HepG2 (cell line): ENCODE measurements around the gene ADARB1. TPM values are rescaled to one million over a fixed set of nuclear protein-coding genes. Genes with fewer than 3 reads are reported as not detected.

Source experiments
- ATAC-seq: fragments of 200-7000 bp; cut with Tn5 transposase; 3 replicates; pipeline ENCODE4 v1.9.1; 2020; ENCODE audit warnings: mild to moderate bottlenecking, moderate library complexity
- BruUV-seq: library from RNA; stranded (reverse); fragments of 400-500 nt; replicated peaks from 2 replicates; lab custom pipeline; 2021; lab: Mats Ljungman, UMichigan
- CTCF ChIA-PET: fragments of 300-600 bp; formaldehyde crosslinking; extraction: SDS; loops from one replicate; lab custom pipeline; 2021; ENCODE audit warnings: low total read pairs, inconsistent platforms, low intra/inter-chr PET ratio; lab: Yijun Ruan, JAX
- POLR2A ChIA-PET: fragments of 350-600 bp; sonication (Branson Sonifier 250); formaldehyde crosslinking; loops from one replicate; lab custom pipeline; 2020; ENCODE audit warnings: antibody characterized with exemption, inconsistent platforms; lab: Yijun Ruan, JAX
- DNase-seq: peaks from one replicate; pipeline ENCODE4 v3.0.0-alpha.2; 2015; ENCODE audit warnings: low spot score
- FAIRE-seq: peaks from 3 replicates; lab custom pipeline; 2011; peaks lifted over from hg19 to GRCh38; lab: Jason Lieb, UNC
- H2AFZ ChIP-seq: one replicate; pipeline ENCODE4 v1.6.1; 2011; ENCODE audit warnings: low read length, inconsistent platforms
- H3K27ac ChIP-seq: fragments of 300-600 bp; 3 replicates; pipeline ENCODE4 v1.8.0; 2011; ENCODE audit warnings: mixed run types, mild to moderate bottlenecking, mixed read lengths, low read length, inconsistent platforms; ENCODE audit not compliant: insufficient read depth; ENCODE audit errors: extremely low read length
- H3K27me3 ChIP-seq, 2 experiments: fragments of 200-600 bp in 1 of 2; 2 replicates in 1 of 2; 3 replicates in 1 of 2; pipeline versions ENCODE4 v1.6.0 to v1.8.0; 2011; ENCODE audit warnings: low read length in 2 of 2, mild to moderate bottlenecking in 2 of 2, moderate library complexity in 2 of 2, inconsistent platforms in 1 of 2; ENCODE audit not compliant: insufficient read depth in 2 of 2, control insufficient read depth in 1 of 2
- H3K36me3 ChIP-seq, 2 experiments: fragments of 200-600 bp in 1 of 2; replicated peaks in 1 of 2; 2 replicates in 1 of 2; 3 replicates in 1 of 2; pipeline versions ENCODE4 v1.5.1 to v1.8.0; 2011; ENCODE audit warnings: low read length in 2 of 2, inconsistent platforms in 1 of 2; ENCODE audit not compliant: insufficient read depth in 2 of 2, control insufficient read depth in 1 of 2
- H3K4me1 ChIP-seq: 2 replicates; pipeline ENCODE4 v1.5.1; 2012; ENCODE audit warnings: low read length, inconsistent platforms; ENCODE audit not compliant: insufficient read depth
- H3K4me2 ChIP-seq: 2 replicates; pipeline ENCODE4 v1.6.0; 2011; ENCODE audit warnings: low read depth, low read length, inconsistent platforms
- H3K4me3 ChIP-seq, 3 experiments: fragments of 200-600 bp in 1 of 3; sonication (generic), shearing (Covaris generic) in 1 of 3; replicated peaks in 1 of 3; 2 replicates each; pipeline ENCODE4 v1.5.1; 2011 to 2016; ENCODE audit warnings: low read length in 3 of 3, inconsistent platforms in 2 of 3, low read depth in 2 of 3, mild to moderate bottlenecking in 2 of 3, control low read depth in 1 of 3, mixed read lengths in 1 of 3; ENCODE audit not compliant: insufficient read depth in 1 of 3
- H3K79me2 ChIP-seq: one replicate; pipeline ENCODE4 v1.6.1; 2011; ENCODE audit warnings: low read length, inconsistent platforms; ENCODE audit not compliant: insufficient read depth
- H3K9ac ChIP-seq: 2 replicates; pipeline ENCODE4 v1.6.0; 2011; ENCODE audit warnings: mild to moderate bottlenecking, low read depth, low read length, inconsistent platforms; ENCODE audit not compliant: insufficient read depth
- H3K9me3 ChIP-seq: 2 replicates; pipeline ENCODE4 v1.5.1; 2012; ENCODE audit warnings: mild to moderate bottlenecking, low read length
- H4K20me1 ChIP-seq: 2 replicates; pipeline ENCODE4 v1.6.0; 2011; ENCODE audit warnings: inconsistent platforms, mild to moderate bottlenecking, low read length, moderate library complexity; ENCODE audit not compliant: insufficient read depth
- AHR ChIP-seq: IDR thresholded peaks from 2 replicates; pipeline ENCODE4 v1.6.1; 2018; ENCODE audit warnings: missing genetic modification reagents, missing compliant biosample characterization
- BHLHE40 ChIP-seq: IDR thresholded peaks from 2 replicates; pipeline ENCODE4 v1.6.1; 2011; ENCODE audit warnings: low read length, improper control_type of control experiment
- HDAC6 ChIP-seq: fragments of 200-600 bp; sonication (generic); IDR thresholded peaks from 2 replicates; pipeline ENCODE4 v1.7.0; 2017; ENCODE audit warnings: mild to moderate bottlenecking, antibody characterized with exemption, low read length, low read depth
- HNRNPH1 ChIP-seq: fragments of 200-400 bp; formaldehyde crosslinking; optimal IDR thresholded peaks from 2 replicates; pipeline ENCODE3; 2017; ENCODE audit warnings: mild to moderate bottlenecking, low read depth, low read length
- KDM3A ChIP-seq: IDR thresholded peaks from 2 replicates; pipeline ENCODE4 v1.6.1; 2018; ENCODE audit warnings: low read depth, missing compliant biosample characterization
- KLF13 ChIP-seq: sonication (generic); formaldehyde crosslinking; IDR thresholded peaks from 2 replicates; pipeline ENCODE4 v1.4.0; 2020; ENCODE audit warnings: mild to moderate bottlenecking, missing genetic modification reagents
- NAIF1 ChIP-seq: sonication (generic); formaldehyde crosslinking; IDR thresholded peaks from 2 replicates; pipeline ENCODE4 v1.5.0; 2020; ENCODE audit warnings: mild to moderate bottlenecking, missing genetic modification reagents, borderline replicate concordance
- POLR2G ChIP-seq: fragments of 200-400 bp; formaldehyde crosslinking; IDR thresholded peaks from 2 replicates; pipeline ENCODE4 v1.6.1; 2018; ENCODE audit warnings: mild to moderate bottlenecking, low read depth, low read length, moderate library complexity
- RFX3 ChIP-seq: IDR thresholded peaks from 2 replicates; pipeline ENCODE4 v1.6.1; 2016; ENCODE audit warnings: missing biosample characterization, missing genetic modification reagents
- RORA ChIP-seq: sonication (generic); formaldehyde crosslinking; IDR thresholded peaks from 2 replicates; pipeline ENCODE4 v1.5.0; 2020; ENCODE audit warnings: mild to moderate bottlenecking, missing genetic modification reagents, moderate library complexity
- SMARCE1 ChIP-seq: fragments of 450-650 bp; IDR thresholded peaks from 2 replicates; pipeline ENCODE4 v1.6.1; 2017; ENCODE audit warnings: borderline replicate concordance
- ZBTB42 ChIP-seq: sonication (generic); formaldehyde crosslinking; IDR thresholded peaks from 2 replicates; pipeline ENCODE4 v1.5.0; 2020; ENCODE audit warnings: mild to moderate bottlenecking, missing genetic modification reagents
- WGBS: methylation state at CpG from one replicate; pipeline ENCODE4 v1.1.6; 2017; ENCODE audit warnings: low lambda C conversion rate; 5-methylcytosine and 5-hydroxymethylcytosine counted together
- in situ Hi-C: cut with HindIII; loops from 2 replicates; pipeline ENCODE4 v1.10.0; 2017; ENCODE audit warnings: low pct_unique_long_range_greater_than_20kb; ENCODE audit not compliant: extremely low pct_ligation_motif_present
- intact Hi-C: fragments of 100-400 bp; cut with micrococcal nuclease; formaldehyde crosslinking; loops from one replicate; pipeline ENCODE4 v1.10.0; 2022; ENCODE audit not compliant: unreplicated experiment
- polyA plus RNA-seq, 8 experiments: library from polyadenylated mRNA; depleted of rRNA in 3 of 8; stranded (reverse) in 7 of 8; unstranded in 1 of 8; fragments of >200 nt; fragmentation: Illumina TruSeq in 4 of 8; extraction: Trizol in 4 of 8; gene quantifications; 2 replicates each; pipeline versions ENCODE4 v1.2.1 to v1.2.3, GENCODE V29; 2011 to 2016; ENCODE audit warnings: low read depth in 4 of 8, missing spikeins in 1 of 8, mixed read lengths in 1 of 8; ENCODE audit not compliant: insufficient read depth in 1 of 8
- total RNA-seq, 5 experiments: library from RNA; depleted of rRNA; stranded (reverse); fragments of >200 nt; fragmentation: Illumina TruSeq; extraction: Trizol; gene quantifications; 2 replicates each; pipeline ENCODE4 v1.2.3, GENCODE V29; 2016; ENCODE audit warnings: low read depth in 1 of 5
- TF ChIP-seq, protein P1 (sequence below): sonication (generic); formaldehyde crosslinking; IDR thresholded peaks from 2 replicates; pipeline ENCODE4 v1.4.0; 2020; ENCODE audit warnings: missing genetic modification reagents, borderline replicate concordance
- TF ChIP-seq, protein P2 (sequence below): fragments of 450-650 bp; IDR thresholded peaks from 2 replicates; pipeline ENCODE4 v1.6.1; 2016
- TF ChIP-seq, protein P3 (sequence below): sonication (generic); formaldehyde crosslinking; IDR thresholded peaks from 2 replicates; pipeline ENCODE4 v1.4.0; 2020; ENCODE audit warnings: missing genetic modification reagents
- TF ChIP-seq, protein P4 (sequence below): sonication (generic); formaldehyde crosslinking; IDR thresholded peaks from 2 replicates; pipeline ENCODE4 v1.4.0; 2020; ENCODE audit warnings: low read depth, missing genetic modification reagents

The ADARB1 gene
- total and polyA plus RNA-seq, 2 of the 13 experiments (the other 11 are each of a cell fraction or from before 2014, with no cell fraction given), result 6.6 to 10.0 TPM

DNA sequence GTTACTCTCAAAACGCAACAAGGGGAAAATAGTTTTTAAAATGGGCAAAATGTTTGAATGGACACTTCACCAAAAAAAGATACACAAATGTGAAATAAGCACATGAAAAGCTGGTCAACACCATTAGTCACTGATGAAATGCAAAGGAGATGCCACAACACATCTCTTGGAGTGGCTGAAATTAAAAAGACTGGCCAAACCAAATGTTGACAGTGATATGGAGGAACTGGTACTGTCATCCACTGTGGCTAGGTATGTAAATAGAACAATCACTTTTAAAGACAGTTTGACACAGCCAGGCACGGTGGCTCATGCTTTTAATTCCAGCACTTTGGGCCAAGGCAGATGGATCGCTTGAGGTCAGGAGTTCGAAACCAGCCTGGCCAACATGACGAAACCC, 122.2 kb downstream of the ADARB1 start:
- intact Hi-C loops, result no loop called here
- no peak for FAIRE-seq
- TF ChIP-seq, protein P1, sequence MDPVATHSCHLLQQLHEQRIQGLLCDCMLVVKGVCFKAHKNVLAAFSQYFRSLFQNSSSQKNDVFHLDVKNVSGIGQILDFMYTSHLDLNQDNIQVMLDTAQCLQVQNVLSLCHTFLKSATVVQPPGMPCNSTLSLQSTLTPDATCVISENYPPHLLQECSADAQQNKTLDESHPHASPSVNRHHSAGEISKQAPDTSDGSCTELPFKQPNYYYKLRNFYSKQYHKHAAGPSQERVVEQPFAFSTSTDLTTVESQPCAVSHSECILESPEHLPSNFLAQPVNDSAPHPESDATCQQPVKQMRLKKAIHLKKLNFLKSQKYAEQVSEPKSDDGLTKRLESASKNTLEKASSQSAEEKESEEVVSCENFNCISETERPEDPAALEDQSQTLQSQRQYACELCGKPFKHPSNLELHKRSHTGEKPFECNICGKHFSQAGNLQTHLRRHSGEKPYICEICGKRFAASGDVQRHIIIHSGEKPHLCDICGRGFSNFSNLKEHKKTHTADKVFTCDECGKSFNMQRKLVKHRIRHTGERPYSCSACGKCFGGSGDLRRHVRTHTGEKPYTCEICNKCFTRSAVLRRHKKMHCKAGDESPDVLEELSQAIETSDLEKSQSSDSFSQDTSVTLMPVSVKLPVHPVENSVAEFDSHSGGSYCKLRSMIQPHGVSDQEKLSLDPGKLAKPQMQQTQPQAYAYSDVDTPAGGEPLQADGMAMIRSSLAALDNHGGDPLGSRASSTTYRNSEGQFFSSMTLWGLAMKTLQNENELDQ (CRISPR knock-in tag), result no peak
- TF ChIP-seq POLR2G (no peak), KLF13 (CRISPR knock-in tag) (no peak), ZBTB42 (CRISPR knock-in tag) (no peak), BHLHE40 (no peak), HNRNPH1 (no peak), RFX3 (CRISPR knock-in tag) (no peak), NAIF1 (CRISPR knock-in tag) (no peak), KDM3A (no peak), RORA (no peak), AHR (no peak), SMARCE1 (no peak), HDAC6 (no peak)
- TF ChIP-seq, protein P2, sequence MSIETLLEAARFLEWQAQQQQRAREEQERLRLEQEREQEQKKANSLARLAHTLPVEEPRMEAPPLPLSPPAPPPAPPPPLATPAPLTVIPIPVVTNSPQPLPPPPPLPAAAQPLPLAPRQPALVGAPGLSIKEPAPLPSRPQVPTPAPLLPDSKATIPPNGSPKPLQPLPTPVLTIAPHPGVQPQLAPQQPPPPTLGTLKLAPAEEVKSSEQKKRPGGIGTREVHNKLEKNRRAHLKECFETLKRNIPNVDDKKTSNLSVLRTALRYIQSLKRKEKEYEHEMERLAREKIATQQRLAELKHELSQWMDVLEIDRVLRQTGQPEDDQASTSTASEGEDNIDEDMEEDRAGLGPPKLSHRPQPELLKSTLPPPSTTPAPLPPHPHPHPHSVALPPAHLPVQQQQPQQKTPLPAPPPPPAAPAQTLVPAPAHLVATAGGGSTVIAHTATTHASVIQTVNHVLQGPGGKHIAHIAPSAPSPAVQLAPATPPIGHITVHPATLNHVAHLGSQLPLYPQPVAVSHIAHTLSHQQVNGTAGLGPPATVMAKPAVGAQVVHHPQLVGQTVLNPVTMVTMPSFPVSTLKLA, result no peak
- TF ChIP-seq, protein P3, sequence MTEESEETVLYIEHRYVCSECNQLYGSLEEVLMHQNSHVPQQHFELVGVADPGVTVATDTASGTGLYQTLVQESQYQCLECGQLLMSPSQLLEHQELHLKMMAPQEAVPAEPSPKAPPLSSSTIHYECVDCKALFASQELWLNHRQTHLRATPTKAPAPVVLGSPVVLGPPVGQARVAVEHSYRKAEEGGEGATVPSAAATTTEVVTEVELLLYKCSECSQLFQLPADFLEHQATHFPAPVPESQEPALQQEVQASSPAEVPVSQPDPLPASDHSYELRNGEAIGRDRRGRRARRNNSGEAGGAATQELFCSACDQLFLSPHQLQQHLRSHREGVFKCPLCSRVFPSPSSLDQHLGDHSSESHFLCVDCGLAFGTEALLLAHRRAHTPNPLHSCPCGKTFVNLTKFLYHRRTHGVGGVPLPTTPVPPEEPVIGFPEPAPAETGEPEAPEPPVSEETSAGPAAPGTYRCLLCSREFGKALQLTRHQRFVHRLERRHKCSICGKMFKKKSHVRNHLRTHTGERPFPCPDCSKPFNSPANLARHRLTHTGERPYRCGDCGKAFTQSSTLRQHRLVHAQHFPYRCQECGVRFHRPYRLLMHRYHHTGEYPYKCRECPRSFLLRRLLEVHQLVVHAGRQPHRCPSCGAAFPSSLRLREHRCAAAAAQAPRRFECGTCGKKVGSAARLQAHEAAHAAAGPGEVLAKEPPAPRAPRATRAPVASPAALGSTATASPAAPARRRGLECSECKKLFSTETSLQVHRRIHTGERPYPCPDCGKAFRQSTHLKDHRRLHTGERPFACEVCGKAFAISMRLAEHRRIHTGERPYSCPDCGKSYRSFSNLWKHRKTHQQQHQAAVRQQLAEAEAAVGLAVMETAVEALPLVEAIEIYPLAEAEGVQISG (CRISPR knock-in tag), result no peak
- TF ChIP-seq, protein P4, sequence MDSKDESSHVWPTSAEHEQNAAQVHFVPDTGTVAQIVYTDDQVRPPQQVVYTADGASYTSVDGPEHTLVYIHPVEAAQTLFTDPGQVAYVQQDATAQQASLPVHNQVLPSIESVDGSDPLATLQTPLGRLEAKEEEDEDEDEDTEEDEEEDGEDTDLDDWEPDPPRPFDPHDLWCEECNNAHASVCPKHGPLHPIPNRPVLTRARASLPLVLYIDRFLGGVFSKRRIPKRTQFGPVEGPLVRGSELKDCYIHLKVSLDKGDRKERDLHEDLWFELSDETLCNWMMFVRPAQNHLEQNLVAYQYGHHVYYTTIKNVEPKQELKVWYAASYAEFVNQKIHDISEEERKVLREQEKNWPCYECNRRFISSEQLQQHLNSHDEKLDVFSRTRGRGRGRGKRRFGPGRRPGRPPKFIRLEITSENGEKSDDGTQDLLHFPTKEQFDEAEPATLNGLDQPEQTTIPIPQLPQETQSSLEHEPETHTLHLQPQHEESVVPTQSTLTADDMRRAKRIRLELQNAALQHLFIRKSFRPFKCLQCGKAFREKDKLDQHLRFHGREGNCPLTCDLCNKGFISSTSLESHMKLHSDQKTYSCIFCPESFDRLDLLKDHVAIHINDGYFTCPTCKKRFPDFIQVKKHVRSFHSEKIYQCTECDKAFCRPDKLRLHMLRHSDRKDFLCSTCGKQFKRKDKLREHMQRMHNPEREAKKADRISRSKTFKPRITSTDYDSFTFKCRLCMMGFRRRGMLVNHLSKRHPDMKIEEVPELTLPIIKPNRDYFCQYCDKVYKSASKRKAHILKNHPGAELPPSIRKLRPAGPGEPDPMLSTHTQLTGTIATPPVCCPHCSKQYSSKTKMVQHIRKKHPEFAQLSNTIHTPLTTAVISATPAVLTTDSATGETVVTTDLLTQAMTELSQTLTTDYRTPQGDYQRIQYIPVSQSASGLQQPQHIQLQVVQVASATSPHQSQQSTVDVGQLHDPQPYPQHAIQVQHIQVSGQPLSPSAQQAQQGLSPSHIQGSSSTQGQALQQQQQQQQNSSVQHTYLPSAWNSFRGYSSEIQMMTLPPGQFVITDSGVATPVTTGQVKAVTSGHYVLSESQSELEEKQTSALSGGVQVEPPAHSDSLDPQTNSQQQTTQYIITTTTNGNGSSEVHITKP (CRISPR knock-in tag), result no peak

More for the DNA sequence above, 122.2 kb downstream of the ADARB1 start:
- Histone ChIP-seq H3K27me3 (no peaks in the 10 kb centered on the region), H3K4me2 (no peak overlapping the region), H3K4me3 (no peak overlapping the region), H3K79me2 (no peaks in the 10 kb centered on the region), H3K27ac (no peak overlapping the region), H3K36me3 (peaks cover 0 to 2% of the 10 kb centered on the region in 2 experiments; a peak in 2 of 5 replicates), H3K9me3 (no peaks in the 10 kb centered on the region), H3K4me1 (no peaks in the 10 kb centered on the region), H4K20me1 (no peaks in the 10 kb centered on the region), H2AFZ (no peak overlapping the region), H3K9ac (no peak overlapping the region)
- in situ Hi-C loops, result no loop called here
- ATAC-seq (no peak), DNase-seq (no peak)
- POLR2A ChIA-PET, result no interaction called here
- WGBS, result 98% methylated on average over 5 of the region's 5 CpGs
- no TSS peak for BruUV-seq
- CTCF ChIA-PET, result no interaction called here
